HCT116 (cell line): ENCODE data around the gene UBQLN1. TPM values are rescaled to one million over a fixed set of nuclear protein-coding genes. Genes with fewer than 3 reads are reported as not detected.
"Not testable (repeated sequence)": the region's sequence is repeated elsewhere in the genome, so short reads cannot be mapped to it uniquely, and the experiment has no call there.

Experiments
- ATAC-seq: fragments of 200-7000 bp; cut with Tn5 transposase; 2 replicates; pipeline ENCODE4 v1.9.1; 2020; ENCODE audit warnings: mild to moderate bottlenecking, moderate library complexity
- BruUV-seq: library from RNA; stranded (reverse); fragments of 400-500 nt; replicated peaks from 2 replicates; lab custom pipeline; 2021; lab: Mats Ljungman, UMichigan
- CTCF ChIA-PET: fragments of 300-600 bp; sonication (Branson Sonifier 250); formaldehyde crosslinking; loops from one replicate; lab custom pipeline; 2021; ENCODE audit warnings: antibody characterized with exemption; lab: Charles Lee
- POLR2A ChIA-PET: fragments of 300-600, 350-600 bp; sonication (Branson Sonifier 250); formaldehyde crosslinking; loops from one replicate; lab custom pipeline; 2021; ENCODE audit warnings: antibody characterized with exemption; lab: Charles Lee
- RAD21 ChIA-PET, 2 experiments: fragments of 300-600 bp; sonication (Branson Sonifier 250); formaldehyde crosslinking; loops; one replicate each; lab custom pipeline; 2023; ENCODE audit warnings: low total read pairs in 2 of 2; ENCODE audit not compliant: uncharacterized antibody in 2 of 2, unreplicated experiment in 2 of 2, low non-redundant PET in 1 of 2; lab: Charles Lee
- DNase-seq: peaks from one replicate; pipeline ENCODE4 v3.0.0-alpha.2; 2010; ENCODE audit warnings: low read depth, low spot score
- H2AFZ ChIP-seq: fragments of 200-600 bp; shearing (Covaris generic), sonication (generic); 2 replicates; pipeline ENCODE4 v1.6.1; 2017; ENCODE audit warnings: low read depth, mixed run types, mixed read lengths, antibody characterized with exemption, low read length; ENCODE audit not compliant: poor library complexity, severe bottlenecking
- H3K27ac ChIP-seq: 2 replicates; pipeline ENCODE4 v1.5.1; 2012; ENCODE audit warnings: low read depth, low read length
- H3K27me3 ChIP-seq: fragments of 200-600 bp; sonication (generic); 2 replicates; pipeline ENCODE4 v1.6.1; 2016; ENCODE audit warnings: mixed run types, low read length, mixed read lengths; ENCODE audit not compliant: insufficient read depth
- H3K36me3 ChIP-seq, 2 experiments: fragments of 200-500 bp in 1 of 2; fragments of 200-600 bp in 1 of 2; sonication (Bioruptor generic) in 1 of 2; sonication (generic) in 1 of 2; 2 replicates each; pipeline versions ENCODE4 v1.5.1 to v1.6.1; 2014 to 2016; ENCODE audit warnings: low read length in 2 of 2, inconsistent platforms in 1 of 2, mixed read lengths in 1 of 2, mixed run types in 1 of 2; ENCODE audit not compliant: insufficient read depth in 2 of 2, control insufficient read depth in 1 of 2
- H3K4me1 ChIP-seq, 2 experiments: fragments of 200-600 bp in 1 of 2; sonication (generic) in 1 of 2; 2 replicates each; pipeline versions ENCODE4 v1.5.1 to v1.6.1; 2012 to 2017; ENCODE audit warnings: low read length in 2 of 2, inconsistent platforms in 1 of 2, mild to moderate bottlenecking in 1 of 2, mixed read lengths in 1 of 2, mixed run types in 1 of 2, moderate library complexity in 1 of 2; ENCODE audit not compliant: insufficient read depth in 2 of 2, control insufficient read depth in 1 of 2
- H3K4me2 ChIP-seq: fragments of 200-600 bp; sonication (generic); 2 replicates; pipeline ENCODE4 v1.6.1; 2017; ENCODE audit warnings: mixed run types, low read length, mixed read lengths
- H3K4me3 ChIP-seq, 2 experiments: fragments of 200-600 bp in 1 of 2; sonication (generic) in 1 of 2; replicated peaks in 1 of 2; 2 replicates each; pipeline ENCODE4 v1.5.1; 2011 to 2016; ENCODE audit warnings: low read length in 2 of 2, control low read depth in 1 of 2, low read depth in 1 of 2, mild to moderate bottlenecking in 1 of 2, mixed read lengths in 1 of 2, mixed run types in 1 of 2
- H3K79me2 ChIP-seq: fragments of 200-600 bp; sonication (generic); 2 replicates; pipeline ENCODE4 v1.6.1; 2017; ENCODE audit warnings: mild to moderate bottlenecking, mixed run types, low read length, moderate library complexity, mixed read lengths; ENCODE audit not compliant: insufficient read depth
- H3K9ac ChIP-seq: fragments of 200-600 bp; sonication (generic); 2 replicates; pipeline ENCODE4 v1.6.1; 2016; ENCODE audit warnings: low read length, mixed read lengths
- H3K9me2 ChIP-seq: fragments of 200-600 bp; sonication (generic), shearing (Covaris generic); 2 replicates; pipeline ENCODE4 v1.6.1; 2017; ENCODE audit warnings: mixed run types, mild to moderate bottlenecking, moderate library complexity; ENCODE audit not compliant: insufficient read depth
- H3K9me3 ChIP-seq, 2 experiments: fragments of 200-500 bp in 1 of 2; fragments of 200-600 bp in 1 of 2; sonication (Bioruptor generic) in 1 of 2; sonication (generic) in 1 of 2; 2 replicates each; pipeline ENCODE4 v1.6.1; 2014 to 2017; ENCODE audit warnings: low read length in 2 of 2, mixed read lengths in 2 of 2, inconsistent platforms in 1 of 2, low read depth in 1 of 2, mild to moderate bottlenecking in 1 of 2, mixed run types in 1 of 2, moderate library complexity in 1 of 2; ENCODE audit not compliant: control insufficient read depth in 1 of 2, insufficient read depth in 1 of 2
- H4K20me1 ChIP-seq: fragments of 200-600 bp; sonication (generic), shearing (Covaris generic); 2 replicates; pipeline ENCODE4 v1.6.1; 2017; ENCODE audit warnings: mixed run types, mild to moderate bottlenecking, moderate library complexity; ENCODE audit not compliant: insufficient read depth
- intact Hi-C: fragments of 100-400 bp; cut with micrococcal nuclease; formaldehyde crosslinking; loops from 2 replicates; pipeline ENCODE4 v1.10.0; 2022
- total RNA-seq: library from RNA; stranded (reverse); gene quantifications from one replicate; pipeline ENCODE4 v1.2.1, GENCODE V29; 2021; ENCODE audit not compliant: unreplicated experiment

UBQLN1 gene
- total RNA-seq, 1 experiment from 2014 or later: 128 TPM

DNA sequence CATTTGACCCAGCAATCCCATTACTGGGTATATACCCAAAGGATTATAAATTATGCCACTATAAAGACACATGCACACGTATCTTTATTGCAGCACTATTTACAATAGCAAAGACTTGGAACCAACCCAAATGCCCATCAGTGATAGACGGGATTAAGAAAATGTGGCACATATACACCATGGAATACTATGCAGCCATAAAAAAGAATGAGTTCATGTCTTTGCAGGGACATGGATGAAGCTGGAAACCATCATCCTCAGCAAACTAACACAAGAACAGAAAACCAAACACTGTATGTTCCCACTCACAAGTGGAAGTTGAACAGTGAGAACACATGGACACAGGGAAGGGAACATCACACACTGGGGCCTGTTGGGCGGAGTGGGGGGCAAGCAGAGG, 94.5 kb downstream of the UBQLN1 start:
- H3K27me3 ChIP-seq, ATAC-seq, intact Hi-C loops, H4K20me1 ChIP-seq, H2AFZ ChIP-seq, H3K4me1 ChIP-seq, CTCF ChIA-PET, H3K79me2 ChIP-seq, H3K4me2 ChIP-seq, POLR2A ChIA-PET, H3K9me2 ChIP-seq, H3K9ac ChIP-seq, RAD21 ChIA-PET, DNase-seq, H3K27ac ChIP-seq, H3K9me3 ChIP-seq, H3K4me3 ChIP-seq, BruUV-seq, H3K36me3 ChIP-seq: not testable (repeated sequence)

Other genes with a start within 250 kb of the UBQLN1 start
- 0.89 TPM for gene FRMD3, start 169.6 kb downstream of the UBQLN1 start, total RNA-seq
- gene IDNK, start 84.8 kb downstream of the UBQLN1 start, total RNA-seq: 3.3 TPM
- gene GKAP1, start 109.8 kb upstream of the UBQLN1 start, total RNA-seq: 6.8 TPM
- gene KIF27, start 213.5 kb upstream of the UBQLN1 start, total RNA-seq: 4.3 TPM